Right lobe of liver (tissue), 4 donors: ENCODE measurements around the gene CATSPER3.

Source experiments
- POLR2A ChIP-seq: fragments of 450-650 bp; IDR thresholded peaks from one replicate; pipeline ENCODE4 v1.6.1; 2017; ENCODE audit warnings: antibody characterized with exemption, mild to moderate bottlenecking
- TF ChIP-seq, protein P1 (sequence below), 4 donors: fragments of 200-600 bp in 3 of 4; fragments of 450-650 bp in 1 of 4; IDR thresholded peaks; one replicate each; pipeline versions ENCODE4 v1.5.1 to v1.8.0; 2016 to 2022; ENCODE audit warnings: antibody characterized with exemption in 4 of 4, mild to moderate bottlenecking in 2 of 4
- donor health status: DM: no; HTN: no; CAD: no.
- donor health status: DM: no; HTN: no; CAD: no.
- donor health status: DM: no; HTN: yes; CAD: no.

DNA sequence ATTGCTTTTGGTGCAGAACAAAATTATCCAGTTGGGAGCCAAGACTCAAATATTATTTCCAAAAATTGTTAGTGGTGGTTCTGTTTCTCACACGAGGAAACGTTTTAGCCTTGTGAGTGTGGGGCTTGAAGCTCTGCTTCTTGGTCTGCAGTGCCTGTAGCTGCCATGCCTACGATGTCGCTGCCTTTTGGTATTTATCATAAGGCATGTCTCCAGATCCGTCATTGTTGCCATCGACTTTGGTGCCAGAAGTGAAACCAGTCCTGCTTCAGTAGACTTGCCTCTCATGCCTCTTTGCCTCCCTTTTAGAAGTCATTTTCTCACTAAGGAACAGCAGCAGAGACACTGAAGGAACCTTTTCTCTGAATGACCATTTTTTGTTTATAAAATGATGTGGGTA, 29.7 kb upstream of the CATSPER3 start:
- TF ChIP-seq, protein P1, sequence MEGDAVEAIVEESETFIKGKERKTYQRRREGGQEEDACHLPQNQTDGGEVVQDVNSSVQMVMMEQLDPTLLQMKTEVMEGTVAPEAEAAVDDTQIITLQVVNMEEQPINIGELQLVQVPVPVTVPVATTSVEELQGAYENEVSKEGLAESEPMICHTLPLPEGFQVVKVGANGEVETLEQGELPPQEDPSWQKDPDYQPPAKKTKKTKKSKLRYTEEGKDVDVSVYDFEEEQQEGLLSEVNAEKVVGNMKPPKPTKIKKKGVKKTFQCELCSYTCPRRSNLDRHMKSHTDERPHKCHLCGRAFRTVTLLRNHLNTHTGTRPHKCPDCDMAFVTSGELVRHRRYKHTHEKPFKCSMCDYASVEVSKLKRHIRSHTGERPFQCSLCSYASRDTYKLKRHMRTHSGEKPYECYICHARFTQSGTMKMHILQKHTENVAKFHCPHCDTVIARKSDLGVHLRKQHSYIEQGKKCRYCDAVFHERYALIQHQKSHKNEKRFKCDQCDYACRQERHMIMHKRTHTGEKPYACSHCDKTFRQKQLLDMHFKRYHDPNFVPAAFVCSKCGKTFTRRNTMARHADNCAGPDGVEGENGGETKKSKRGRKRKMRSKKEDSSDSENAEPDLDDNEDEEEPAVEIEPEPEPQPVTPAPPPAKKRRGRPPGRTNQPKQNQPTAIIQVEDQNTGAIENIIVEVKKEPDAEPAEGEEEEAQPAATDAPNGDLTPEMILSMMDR (IDR thresholded peaks at IDR 0.05) = no peak
- no peak for TF ChIP-seq POLR2A
